Ectodermal cell (in vitro differentiated cells): ENCODE measurements around the gene MCF2L2.

Experiments used
- H3K27ac ChIP-seq: 2 replicates; pipeline ENCODE4 v1.7.0; 2013; ENCODE audit warnings: mild to moderate bottlenecking, low read depth, low read length; ENCODE audit not compliant: insufficient read depth, poor library complexity, severe bottlenecking
- H3K27me3 ChIP-seq: 2 replicates; pipeline ENCODE4 v1.7.0; 2013; ENCODE audit warnings: mild to moderate bottlenecking, low read length; ENCODE audit not compliant: insufficient read depth, control insufficient read depth, poor library complexity, severe bottlenecking
- H3K36me3 ChIP-seq: one replicate; pipeline ENCODE4 v1.7.0; 2013; ENCODE audit warnings: low read length; ENCODE audit not compliant: control insufficient read depth, insufficient read depth
- H3K4me1 ChIP-seq: one replicate; pipeline ENCODE4 v1.7.0; 2013; ENCODE audit warnings: low read length; ENCODE audit not compliant: control insufficient read depth, insufficient read depth
- H3K4me3 ChIP-seq: 2 replicates; pipeline ENCODE4 v1.7.0; 2013; ENCODE audit warnings: low read depth, low read length, control low read depth; ENCODE audit not compliant: insufficient read depth
- H3K9me3 ChIP-seq: 2 replicates; pipeline ENCODE4 v1.7.0; 2013; ENCODE audit warnings: mild to moderate bottlenecking, low read length, moderate library complexity; ENCODE audit not compliant: control insufficient read depth
- WGBS, 2 experiments: methylation state at CpG; one replicate each; pipeline ENCODE4 v1.1.7; 2013; ENCODE audit warnings: missing lambda C conversion rate in 2 of 2; 5-methylcytosine and 5-hydroxymethylcytosine counted together

Gene MCF2L2

GRCh38 chr3:183313764-183314163 lies 114.7 kb downstream of the MCF2L2 start:
- Histone ChIP-seq H3K9me3 (no peaks in the 10 kb centered on the region), H3K27ac (peak overlapping the region; percentile 26), H3K36me3 (peaks cover 5% of the 10 kb centered on the region), H3K27me3 (no peaks in the 10 kb centered on the region), H3K4me1 (no peaks in the 10 kb centered on the region), H3K4me3 (no peak overlapping the region)
- 81% methylated on average over 7 of the region's 7 CpGs for WGBS, 2 experiments

- H3K36me3 ChIP-seq, result peaks cover 5% of the 10 kb centered on the region
- H3K4me3 ChIP-seq, result no peak overlapping the region
- 96 to 97% methylated on average over 4 of the region's 4 CpGs for WGBS, 2 experiments
- no peak overlapping the region for H3K27ac ChIP-seq
- no peaks in the 10 kb centered on the region for H3K27me3 ChIP-seq
- no peaks in the 10 kb centered on the region for H3K9me3 ChIP-seq
- H3K4me1 ChIP-seq, result no peaks in the 10 kb centered on the region
Measured at GRCh38 chr3:183313351-183313750, 115.1 kb downstream of the MCF2L2 start.

- Histone ChIP-seq H3K4me1 (no peaks in the 10 kb centered on the region), H3K4me3 (no peak overlapping the region), H3K27me3 (no peaks in the 10 kb centered on the region), H3K9me3 (no peaks in the 10 kb centered on the region), H3K27ac (no peak overlapping the region), H3K36me3 (peaks cover 5% of the 10 kb centered on the region)
- WGBS, 2 experiments, result 96 to 100% methylated on average over 2 of the region's 2 CpGs
Measured at GRCh38 chr3:183312433-183312832, 116.0 kb downstream of the MCF2L2 start.

DNA sequence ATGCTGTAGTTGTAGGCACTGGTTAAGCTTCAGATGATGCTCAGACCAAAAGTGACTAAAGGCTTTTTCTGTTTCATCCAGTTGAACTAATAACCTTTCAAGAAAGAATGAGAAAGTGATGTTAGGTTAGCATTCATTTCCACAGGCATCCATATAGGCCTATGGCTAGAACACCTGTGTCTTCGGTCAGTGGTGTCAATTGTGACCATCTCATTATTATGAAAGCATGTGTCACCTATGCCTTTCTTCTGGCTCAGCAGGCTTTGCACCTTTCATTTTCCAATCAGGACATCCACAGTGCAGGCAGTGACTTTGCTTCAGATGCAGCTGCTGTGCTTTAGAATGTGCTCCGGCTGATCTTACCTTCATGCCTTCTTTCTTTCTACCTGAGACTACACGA lies 117.5 kb downstream of the MCF2L2 start:
- 94 to 98% methylated on average over 3 of the region's 3 CpGs for WGBS, 2 experiments
- Histone ChIP-seq H3K36me3 (peaks cover 5% of the 10 kb centered on the region), H3K27me3 (no peaks in the 10 kb centered on the region), H3K4me3 (no peak overlapping the region), H3K9me3 (no peaks in the 10 kb centered on the region), H3K27ac (no peak overlapping the region), H3K4me1 (no peaks in the 10 kb centered on the region)

GRCh38 chr3:183309276-183309675 lies 119.1 kb downstream of the MCF2L2 start:
- WGBS, 2 experiments, result 91 to 96% methylated on average over 5 of the region's 5 CpGs
- no peaks in the 10 kb centered on the region for H3K4me1 ChIP-seq
- peaks cover 5% of the 10 kb centered on the region for H3K36me3 ChIP-seq

GRCh38 chr3:183308751-183309150 lies 119.7 kb downstream of the MCF2L2 start:
- H3K4me3 ChIP-seq, result no peak overlapping the region
- H3K9me3 ChIP-seq, result no peaks in the 10 kb centered on the region
- H3K27ac ChIP-seq, result no peak overlapping the region
- no peaks in the 10 kb centered on the region for H3K4me1 ChIP-seq
- H3K36me3 ChIP-seq, result peaks cover 5% of the 10 kb centered on the region
- H3K27me3 ChIP-seq, result no peaks in the 10 kb centered on the region
- 92 to 94% methylated on average over 4 to 5 of the region's 5 CpGs for WGBS, 2 experiments

More at GRCh38 chr3:183309276-183309675, 119.1 kb downstream of the MCF2L2 start:
- no peaks in the 10 kb centered on the region for H3K27me3 ChIP-seq
- H3K27ac ChIP-seq, result no peak overlapping the region
- H3K9me3 ChIP-seq, result no peaks in the 10 kb centered on the region
- H3K4me3 ChIP-seq, result no peak overlapping the region

- Histone ChIP-seq H3K4me3 (no peak overlapping the region), H3K4me1 (no peaks in the 10 kb centered on the region), H3K9me3 (no peaks in the 10 kb centered on the region), H3K36me3 (peaks cover 5% of the 10 kb centered on the region), H3K27ac (no peak overlapping the region), H3K27me3 (no peaks in the 10 kb centered on the region)
- 93% methylated on average over 2 of the region's 2 CpGs for WGBS, 2 experiments
Measured at GRCh38 chr3:183307749-183308148, 120.7 kb downstream of the MCF2L2 start.

DNA sequence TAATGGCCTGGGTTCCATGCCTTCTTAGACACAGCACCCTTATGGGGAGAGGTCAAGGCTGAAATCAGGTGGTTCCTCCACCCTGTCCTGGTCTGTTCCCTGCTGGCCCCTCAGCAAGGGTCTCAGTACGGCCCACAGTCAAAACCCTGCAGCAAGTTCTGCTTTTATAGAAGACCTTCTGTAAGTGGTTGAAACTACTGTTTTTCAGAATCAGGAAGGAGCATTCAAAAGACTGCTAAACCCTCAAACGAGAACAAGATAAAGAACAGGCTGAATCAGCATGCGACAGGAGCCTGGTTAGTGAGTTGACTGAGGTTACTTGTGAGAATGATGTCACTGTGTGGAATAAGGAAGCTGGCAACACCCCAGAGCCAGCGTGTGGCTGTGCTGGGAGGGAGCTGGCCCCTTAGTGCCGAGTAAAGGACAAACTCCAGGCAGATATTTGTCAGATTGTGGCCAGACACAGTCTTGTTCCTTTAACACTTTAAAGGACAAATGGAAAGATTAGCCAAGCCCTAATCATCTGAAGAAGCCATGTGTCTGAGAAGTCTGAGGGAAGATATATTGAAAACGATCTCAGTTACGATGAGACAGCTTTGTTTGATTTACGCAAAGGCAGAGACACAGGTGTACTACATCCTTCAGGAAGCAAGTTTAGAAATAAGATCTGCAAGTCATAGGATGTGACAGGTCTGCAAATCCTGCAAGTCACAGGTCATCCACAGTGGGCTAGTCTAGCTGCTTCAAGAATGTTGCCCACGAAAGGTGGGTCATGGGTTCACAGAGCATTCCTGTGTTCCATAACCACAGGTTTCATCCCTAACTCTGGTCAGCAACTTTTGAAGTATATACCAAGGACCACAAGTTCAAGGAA lies 121.4 kb downstream of the MCF2L2 start:
- Histone ChIP-seq H3K36me3 (peaks cover 5% of the 10 kb centered on the region), H3K9me3 (no peaks in the 10 kb centered on the region), H3K4me3 (no peak overlapping the region), H3K27ac (no peak overlapping the region), H3K4me1 (no peaks in the 10 kb centered on the region), H3K27me3 (no peaks in the 10 kb centered on the region)
- 91 to 92% methylated on average over 9 of the region's 9 CpGs for WGBS, 2 experiments

- WGBS, 2 experiments, result 91 to 94% methylated on average over 2 of the region's 2 CpGs
- Histone ChIP-seq H3K27ac (no peak overlapping the region), H3K27me3 (no peaks in the 10 kb centered on the region), H3K4me1 (no peaks in the 10 kb centered on the region), H3K36me3 (no peaks in the 10 kb centered on the region), H3K9me3 (no peaks in the 10 kb centered on the region), H3K4me3 (no peak overlapping the region)
Measured at GRCh38 chr3:183303690-183304089, 124.7 kb downstream of the MCF2L2 start.

DNA sequence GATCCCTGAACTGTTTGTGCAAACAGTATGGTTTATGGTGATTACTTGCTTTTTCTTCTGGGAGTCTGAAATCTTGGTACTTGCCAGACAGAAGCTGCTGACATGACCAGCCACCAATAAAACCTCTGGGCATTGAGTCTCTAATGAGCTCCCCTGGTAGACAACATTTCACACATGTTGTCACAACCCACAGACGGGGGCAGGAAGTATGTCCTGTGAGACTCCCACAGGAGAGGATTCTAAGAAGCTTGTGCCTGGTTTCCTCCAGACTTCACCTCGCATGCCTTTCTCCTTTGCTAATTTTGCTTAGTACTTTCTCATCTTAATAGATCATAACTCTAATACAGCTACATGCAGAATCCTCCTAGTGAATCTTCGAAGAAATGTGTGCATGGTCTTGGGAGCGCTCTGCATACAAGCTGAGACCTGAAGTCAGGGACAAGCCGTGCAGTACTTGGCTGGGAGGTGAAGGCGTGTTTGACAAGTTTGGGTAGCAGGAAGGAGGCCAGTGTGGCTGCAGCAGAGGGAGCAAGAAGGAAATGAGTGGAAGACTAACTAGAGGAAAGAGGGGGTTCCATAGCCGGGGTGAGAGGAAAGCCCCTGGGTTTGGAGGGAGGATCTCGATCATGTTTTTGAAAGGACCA lies 126.4 kb downstream of the MCF2L2 start:
- Histone ChIP-seq H3K27ac (no peak overlapping the region), H3K36me3 (no peaks in the 10 kb centered on the region), H3K4me1 (no peaks in the 10 kb centered on the region), H3K4me3 (no peak overlapping the region), H3K9me3 (no peaks in the 10 kb centered on the region), H3K27me3 (no peaks in the 10 kb centered on the region)
- 93 to 97% methylated on average over 8 of the region's 8 CpGs for WGBS, 2 experiments
